H1 (cell line): ENCODE results near the gene GALNTL6. TPM values are rescaled to one million over a fixed set of nuclear protein-coding genes. Genes with fewer than 3 reads are reported as not detected.

Source experiments
- CTCF ChIA-PET: fragments of 300-600 bp; sonication (Branson Sonifier 250); formaldehyde crosslinking; loops from one replicate; lab custom pipeline; 2021; ENCODE audit not compliant: partially characterized antibody; lab: Charles Lee
- POLR2A ChIA-PET: fragments of 300-600 bp; sonication (Branson Sonifier 250); formaldehyde crosslinking; loops from one replicate; lab custom pipeline; 2021; ENCODE audit warnings: inconsistent platforms; ENCODE audit not compliant: partially characterized antibody; lab: Charles Lee
- DNase-seq, 2 experiments: peaks; one replicate each; pipeline versions ENCODE4 v3.0.0 to v3.0.0-alpha.2; 2010 to 2022; ENCODE audit warnings: low spot score in 2 of 2, low read depth in 1 of 2, mixed read lengths in 1 of 2
- FAIRE-seq: peaks from 2 replicates; lab custom pipeline; 2011; peaks lifted over from hg19 to GRCh38; lab: Jason Lieb, UNC
- H2AFZ ChIP-seq: 2 replicates; pipeline ENCODE4 v1.8.1; 2012; ENCODE audit warnings: low read length, inconsistent platforms
- H2AK5ac ChIP-seq: 2 replicates; pipeline ENCODE4 v1.6.1; 2013; ENCODE audit warnings: low read depth, low read length
- H2BK120ac ChIP-seq: replicated peaks from 2 replicates; pipeline ENCODE3; 2013; ENCODE audit warnings: low read depth, low read length, inconsistent platforms
- H2BK12ac ChIP-seq: 2 replicates; pipeline ENCODE4 v1.6.1; 2013; ENCODE audit warnings: low read depth, low read length
- H2BK15ac ChIP-seq: 2 replicates; pipeline ENCODE4 v1.6.1; 2013; ENCODE audit warnings: low read length
- H2BK20ac ChIP-seq: 2 replicates; pipeline ENCODE4 v1.6.1; 2013; ENCODE audit warnings: low read length
- H2BK5ac ChIP-seq: 2 replicates; pipeline ENCODE4 v1.6.1; 2013; ENCODE audit warnings: low read depth, low read length
- H3K14ac ChIP-seq: 2 replicates; pipeline ENCODE4 v1.6.1; 2013; ENCODE audit warnings: inconsistent platforms; ENCODE audit not compliant: insufficient read length
- H3K18ac ChIP-seq: 2 replicates; pipeline ENCODE4 v1.6.1; 2013; ENCODE audit warnings: low read length; ENCODE audit errors: extremely low read depth
- H3K23ac ChIP-seq: 2 replicates; pipeline ENCODE4 v1.6.1; 2013; ENCODE audit warnings: inconsistent platforms; ENCODE audit not compliant: insufficient read length
- H3K23me2 ChIP-seq: 2 replicates; pipeline ENCODE4 v1.6.1; 2013; ENCODE audit warnings: low read depth, low read length
- H3K27ac ChIP-seq: 2 replicates; pipeline ENCODE4 v1.6.1; 2011; ENCODE audit warnings: low read depth, low read length, inconsistent platforms
- H3K27me3 ChIP-seq, 4 experiments: replicated peaks in 1 of 4; 1 replicate in 1 of 4; 2 replicates in 3 of 4; pipeline versions ENCODE4 v1.6.1 to v1.8.1; 2011 to 2013; ENCODE audit warnings: low read length in 3 of 4, mild to moderate bottlenecking in 3 of 4, inconsistent platforms in 2 of 4, mixed read lengths in 2 of 4, moderate library complexity in 1 of 4; ENCODE audit not compliant: control insufficient read depth in 3 of 4, insufficient read depth in 3 of 4; ENCODE audit errors: extremely low read depth in 1 of 4
- H3K36me3 ChIP-seq, 4 experiments: 2 replicates each; pipeline versions ENCODE4 v1.6.1 to v1.8.1; 2011 to 2013; ENCODE audit warnings: mild to moderate bottlenecking in 4 of 4, low read length in 3 of 4, moderate library complexity in 2 of 4, control low read depth in 1 of 4, inconsistent platforms in 1 of 4; ENCODE audit not compliant: insufficient read depth in 4 of 4, control insufficient read depth in 2 of 4
- H3K4ac ChIP-seq: replicated peaks from 2 replicates; pipeline ENCODE3; 2013; ENCODE audit warnings: low read length, low read depth, mixed read lengths, inconsistent platforms; ENCODE audit not compliant: insufficient read length
- H3K4me1 ChIP-seq, 4 experiments: replicated peaks in 1 of 4; 1 replicate in 1 of 4; 2 replicates in 3 of 4; pipeline versions ENCODE4 v1.6.1 to v1.8.1; 2011 to 2013; ENCODE audit warnings: low read length in 3 of 4, inconsistent platforms in 2 of 4, mixed read lengths in 1 of 4; ENCODE audit not compliant: insufficient read depth in 4 of 4, control insufficient read depth in 3 of 4
- H3K4me2 ChIP-seq, 2 experiments: 2 replicates each; pipeline versions ENCODE4 v1.6.1 to v1.8.1; 2011 to 2013; ENCODE audit warnings: low read depth in 2 of 2, low read length in 2 of 2, control low read depth in 1 of 2, inconsistent platforms in 1 of 2, mild to moderate bottlenecking in 1 of 2; ENCODE audit not compliant: insufficient read depth in 1 of 2
- H3K4me3 ChIP-seq, 4 experiments: fragments of 200-600, 300-600 bp in 1 of 4; sonication (generic), shearing (Covaris generic), sonication (Bioruptor Twin) in 1 of 4; 2 replicates each; pipeline versions ENCODE4 v1.5.1 to v1.8.1; 2011 to 2016; ENCODE audit warnings: low read length in 4 of 4, low read depth in 3 of 4, control low read depth in 2 of 4, inconsistent platforms in 2 of 4, mild to moderate bottlenecking in 2 of 4, mixed read lengths in 1 of 4, moderate library complexity in 1 of 4; ENCODE audit not compliant: insufficient read depth in 2 of 4; ENCODE audit errors: extremely low read depth in 1 of 4
- H3K56ac ChIP-seq: replicated peaks from 2 replicates; pipeline ENCODE3; 2013; ENCODE audit warnings: low read depth, mild to moderate bottlenecking, mixed read lengths, low read length, inconsistent platforms; ENCODE audit not compliant: insufficient read length
- H3K79me1 ChIP-seq: 2 replicates; pipeline ENCODE4 v1.6.1; 2013; ENCODE audit warnings: low read depth, low read length, control low read depth
- H3K79me2 ChIP-seq, 2 experiments: 2 replicates each; pipeline versions ENCODE4 v1.6.1 to v1.8.1; 2012 to 2013; ENCODE audit warnings: low read length in 2 of 2, mild to moderate bottlenecking in 2 of 2, inconsistent platforms in 1 of 2; ENCODE audit not compliant: insufficient read depth in 2 of 2, control insufficient read depth in 1 of 2
- H3K9ac ChIP-seq, 4 experiments: replicated peaks in 1 of 4; 1 replicate in 1 of 4; 2 replicates in 3 of 4; pipeline versions ENCODE4 v1.6.1 to v1.8.1; 2011 to 2013; ENCODE audit warnings: low read depth in 3 of 4, low read length in 3 of 4, control low read depth in 2 of 4, mild to moderate bottlenecking in 2 of 4, moderate library complexity in 2 of 4, inconsistent platforms in 1 of 4; ENCODE audit errors: extremely low read depth in 1 of 4
- H3K9me3 ChIP-seq, 2 experiments: 2 replicates each; pipeline versions ENCODE4 v1.6.1 to v1.8.1; 2012 to 2013; ENCODE audit warnings: mild to moderate bottlenecking in 2 of 2, moderate library complexity in 2 of 2, control low read depth in 1 of 2, inconsistent platforms in 1 of 2, low read depth in 1 of 2, low read length in 1 of 2, mixed read lengths in 1 of 2; ENCODE audit not compliant: insufficient read depth in 2 of 2
- H4K20me1 ChIP-seq, 2 experiments: replicated peaks in 1 of 2; 2 replicates each; pipeline versions ENCODE3 to v1.8.1; 2011 to 2013; ENCODE audit warnings: inconsistent platforms in 2 of 2, low read length in 2 of 2, mild to moderate bottlenecking in 1 of 2; ENCODE audit not compliant: insufficient read depth in 2 of 2, control insufficient read depth in 1 of 2
- H4K5ac ChIP-seq: 2 replicates; pipeline ENCODE4 v1.6.1; 2013; ENCODE audit warnings: low read length, low read depth, mixed read lengths, inconsistent platforms; ENCODE audit not compliant: insufficient read length
- H4K8ac ChIP-seq: 2 replicates; pipeline ENCODE4 v1.8.0; 2013; ENCODE audit warnings: mild to moderate bottlenecking, moderate library complexity, low read length, inconsistent platforms; ENCODE audit not compliant: insufficient read depth; ENCODE audit errors: extremely low read depth
- H4K91ac ChIP-seq: replicated peaks from 2 replicates; pipeline ENCODE3; 2013; ENCODE audit warnings: low read length, mixed read lengths, inconsistent platforms; ENCODE audit not compliant: insufficient read length
- ASH2L ChIP-seq: fragments of 200-600, 300-600 bp; sonication (generic); IDR thresholded peaks from one replicate; pipeline ENCODE4 v1.7.1; 2017; ENCODE audit warnings: low read length
- ATF2 ChIP-seq: IDR thresholded peaks from 2 replicates; pipeline ENCODE4 v1.6.1; 2012; ENCODE audit warnings: low read length, inconsistent platforms
- CEBPB ChIP-seq: IDR thresholded peaks from 2 replicates; pipeline ENCODE4 v1.6.1; 2012; ENCODE audit warnings: low read depth, low read length
- CHD2 ChIP-seq: IDR thresholded peaks from 2 replicates; pipeline ENCODE4 v1.6.1; 2012; ENCODE audit warnings: low read length, improper control_type of control experiment
- EP300 ChIP-seq, 2 experiments: IDR thresholded peaks; 1 replicate in 1 of 2; 2 replicates in 1 of 2; pipeline ENCODE4 v1.6.1; 2011 to 2012; ENCODE audit warnings: low read depth in 2 of 2, low read length in 2 of 2, mild to moderate bottlenecking in 2 of 2, borderline replicate concordance in 1 of 2, inconsistent platforms in 1 of 2, moderate library complexity in 1 of 2
- MAFK ChIP-seq: IDR thresholded peaks from 2 replicates; pipeline ENCODE4 v1.6.1; 2012; ENCODE audit warnings: low read depth, mild to moderate bottlenecking, improper control_type of control experiment, low read length
- MAX ChIP-seq: IDR thresholded peaks from 2 replicates; pipeline ENCODE4 v1.6.1; 2012; ENCODE audit warnings: inconsistent platforms
- NRF1 ChIP-seq: IDR thresholded peaks from 2 replicates; pipeline ENCODE4 v1.6.1; 2011; ENCODE audit warnings: mild to moderate bottlenecking, low read depth, low read length, improper control_type of control experiment
- PHF8 ChIP-seq: fragments of 200-600 bp; sonication (generic); conservative IDR thresholded peaks from 2 replicates; pipeline ENCODE4 v1.7.1; 2012; ENCODE audit warnings: low read depth, mild to moderate bottlenecking, inconsistent platforms, low read length, moderate library complexity
- RNF2 ChIP-seq: fragments of 200-900, 300-1000 bp; sonication (generic); IDR thresholded peaks from 2 replicates; pipeline ENCODE4 v1.7.1; 2016; ENCODE audit warnings: borderline replicate concordance, low read depth, mild to moderate bottlenecking, antibody characterized with exemption, low read length; ENCODE audit not compliant: poor library complexity, severe bottlenecking; ENCODE audit errors: missing control alignments
- SP4 ChIP-seq: IDR thresholded peaks from 2 replicates; pipeline ENCODE4 v1.6.1; 2012; ENCODE audit warnings: low read length, inconsistent platforms
- TAF7 ChIP-seq: optimal IDR thresholded peaks from 2 replicates; pipeline ENCODE3; 2011; ENCODE audit warnings: low read depth, mild to moderate bottlenecking, inconsistent platforms, low read length, moderate library complexity, borderline replicate concordance
- WGBS, 2 experiments: shearing (Covaris generic) in 1 of 2; methylation state at CpG; one replicate each; pipeline versions ENCODE4 v1.1.6 to v1.1.7; 2013 to 2015; ENCODE audit warnings: low lambda C conversion rate in 2 of 2, mixed read lengths in 2 of 2, inconsistent platforms in 1 of 2, low coverage in 1 of 2, missing lambda C conversion rate in 1 of 2; ENCODE audit not compliant: insufficient replicate concordance in 2 of 2, insufficient coverage in 1 of 2, insufficient read length in 1 of 2; ENCODE audit errors: extremely low coverage in 1 of 2, missing lambda C conversion rate in 1 of 2; 5-methylcytosine and 5-hydroxymethylcytosine counted together
- polyA plus RNA-seq, 7 experiments: library from polyadenylated mRNA; depleted of rRNA in 3 of 7; stranded (reverse) in 5 of 7; unstranded in 2 of 7; fragments of >200 nt in 5 of 7; fragments of 200-250 nt in 2 of 7; gene quantifications; 1 replicate in 5 of 7; 2 replicates in 1 of 7; 4 replicates in 1 of 7; pipeline versions ENCODE4 v1.2.1 to v1.2.3, GENCODE V29; 2011 to 2013; ENCODE audit warnings: missing spikeins in 2 of 7, mixed read lengths in 2 of 7
- total RNA-seq: library from RNA; stranded (reverse); fragmentation: NEBNext Ultra II Directional; extraction: Animal tissue kit (Norgen Biotek cat#: 25700); gene quantifications from 2 replicates; pipeline ENCODE4 v1.2.1, GENCODE V29; 2021

Gene GALNTL6
- total and polyA plus RNA-seq, 2 of the 8 experiments (the other 6 are each of a cell fraction or from before 2014, with no cell fraction given), result 0.03 to 0.32 TPM

- WGBS, 2 experiments, result 82% methylated on average over 3 of the region's 3 CpGs; no CpG with 5 or more reads in 1 of the 2 experiments
- H3K4me2 ChIP-seq, result no peak overlapping the region
- no peaks in the 10 kb centered on the region for H3K79me1 ChIP-seq
- no peak overlapping the region for H3K9ac ChIP-seq
- no peak overlapping the region for H2BK12ac ChIP-seq
- H4K8ac ChIP-seq, result no peak overlapping the region
- H3K23me2 ChIP-seq, result no peaks in the 10 kb centered on the region
- no peak overlapping the region for H3K27ac ChIP-seq
- no peak overlapping the region for H2BK120ac ChIP-seq
- H2BK15ac ChIP-seq, result no peak overlapping the region
- H3K9me3 ChIP-seq, result no peaks in the 10 kb centered on the region
- H4K91ac ChIP-seq, result no peak overlapping the region
- H3K56ac ChIP-seq, result no peak overlapping the region
- FAIRE-seq, result no peak
- ChIA-PET CTCF (interaction anchor here (0.6 to 1.3 kb wide), 2 partner anchors 149 to 232 kb away, joined by 3 read pairs; no protein-coding TSS in a partner anchor), POLR2A (no interaction called here)
- H2AK5ac ChIP-seq, result no peak overlapping the region
- no peak overlapping the region for H3K18ac ChIP-seq
- H3K4ac ChIP-seq, result no peak overlapping the region
- no peak overlapping the region for H3K14ac ChIP-seq
- H4K5ac ChIP-seq, result no peak overlapping the region
- H3K4me3 ChIP-seq, result no peak overlapping the region
- H3K79me2 ChIP-seq, result no peaks in the 10 kb centered on the region
- no peak overlapping the region for H2AFZ ChIP-seq
- no peak overlapping the region for H2BK20ac ChIP-seq
- no peak overlapping the region for H2BK5ac ChIP-seq
- no peaks in the 10 kb centered on the region for H4K20me1 ChIP-seq
- DNase-seq, result no peak
- H3K36me3 ChIP-seq, result no peaks in the 10 kb centered on the region
- H3K23ac ChIP-seq, result no peak overlapping the region
- H3K27me3 ChIP-seq, result no peaks in the 10 kb centered on the region
- no peaks in the 10 kb centered on the region for H3K4me1 ChIP-seq
- TF ChIP-seq CHD2, result no peak
- no peak for TF ChIP-seq SP4
- TF ChIP-seq CEBPB, result no peak
- no peak for TF ChIP-seq TAF7
- no peak for TF ChIP-seq MAX
- TF ChIP-seq EP300 (IDR thresholded peaks at IDR 0.05; ENCODE audit: borderline replicate concordance in 1 of 2, low read depth in 2 of 2, low read length in 2 of 2), result no peak
- no peak for TF ChIP-seq MAFK
- TF ChIP-seq ASH2L, result no peak
- TF ChIP-seq ATF2, result no peak
- TF ChIP-seq RNF2, result no peak
- TF ChIP-seq PHF8, result no peak
- TF ChIP-seq NRF1, result no peak
Measured at GRCh38 chr4:172780566-172781081, 967.4 kb downstream of the GALNTL6 start.
